HG02678 (cell line): ENCODE data around the gene SMAD1.
A peak's percentile ranks its signal among the peaks of the same experiment; 100 is the strongest.

Source experiments
- ATAC-seq: cut with Tn5 transposase; IDR thresholded peaks from one replicate; pipeline ENCODE4 v1.9.1; 2021; ENCODE audit warnings: mild to moderate bottlenecking, moderate library complexity; ENCODE audit not compliant: unreplicated experiment

SMAD1 gene

GRCh38 chr4:145481164-145481941 is at the start of gene SMAD1:
SMAD1 (plus strand) TSS chr4:145481853; CDS start chr4:145514614, 32,761 bp downstream.
- ATAC-seq = peak; percentile 53

GRCh38 chr4:145433684-145434083 is 48.0 kb upstream of the SMAD1 start:
- ATAC-seq = no peak

- no peak for ATAC-seq
Measured at GRCh38 chr4:145435646-145436045, 46.0 kb upstream of the SMAD1 start.

- no peak for ATAC-seq
Measured at GRCh38 chr4:145436114-145436513, 45.5 kb upstream of the SMAD1 start.

GRCh38 chr4:145436796-145437195 is 44.9 kb upstream of the SMAD1 start:
- ATAC-seq = no peak

- no peak for ATAC-seq
Measured at GRCh38 chr4:145437466-145437865, 44.2 kb upstream of the SMAD1 start.

GRCh38 chr4:145438298-145438697 is 43.4 kb upstream of the SMAD1 start:
- no peak for ATAC-seq

GRCh38 chr4:145440292-145441007 is 41.2 kb upstream of the SMAD1 start:
- no peak for ATAC-seq

- ATAC-seq = peak; percentile 88
Measured at GRCh38 chr4:145446184-145446583, 35.5 kb upstream of the SMAD1 start.

- ATAC-seq = no peak
Measured at GRCh38 chr4:145451895-145452294, 29.8 kb upstream of the SMAD1 start.

- ATAC-seq = no peak
Measured at GRCh38 chr4:145452447-145453162, 29.0 kb upstream of the SMAD1 start.

GRCh38 chr4:145453163-145453520 is 28.5 kb upstream of the SMAD1 start:
- ATAC-seq = no peak

GRCh38 chr4:145473203-145473602 is 8.4 kb upstream of the SMAD1 start:
- ATAC-seq = no peak

- ATAC-seq = no peak
Measured at GRCh38 chr4:145480257-145480656, 1.4 kb upstream of the SMAD1 start.

- no peak for ATAC-seq
Measured at GRCh38 chr4:145481942-145482208, 222 bp downstream of the SMAD1 start.

- peak; percentile 30 for ATAC-seq
Measured at GRCh38 chr4:145482209-145483037, 770 bp downstream of the SMAD1 start.

- ATAC-seq = no peak
Measured at GRCh38 chr4:145483514-145483913, 1.9 kb downstream of the SMAD1 start.

- no peak for ATAC-seq
Measured at GRCh38 chr4:145484225-145484846, 2.7 kb downstream of the SMAD1 start.

GRCh38 chr4:145485120-145485519 is 3.5 kb downstream of the SMAD1 start:
- ATAC-seq = no peak

- no peak for ATAC-seq
Measured at GRCh38 chr4:145486603-145487002, 5.0 kb downstream of the SMAD1 start.

- peak; percentile 98 for ATAC-seq
Measured at GRCh38 chr4:145487631-145488030, 6.0 kb downstream of the SMAD1 start.
